ENCODE data around the gene CEACAM3.

CEACAM3 gene

GRCh38 chr19:41847351-41848105, 51.1 kb downstream of the CEACAM3 start:
- TF ChIP-seq, protein P1, sequence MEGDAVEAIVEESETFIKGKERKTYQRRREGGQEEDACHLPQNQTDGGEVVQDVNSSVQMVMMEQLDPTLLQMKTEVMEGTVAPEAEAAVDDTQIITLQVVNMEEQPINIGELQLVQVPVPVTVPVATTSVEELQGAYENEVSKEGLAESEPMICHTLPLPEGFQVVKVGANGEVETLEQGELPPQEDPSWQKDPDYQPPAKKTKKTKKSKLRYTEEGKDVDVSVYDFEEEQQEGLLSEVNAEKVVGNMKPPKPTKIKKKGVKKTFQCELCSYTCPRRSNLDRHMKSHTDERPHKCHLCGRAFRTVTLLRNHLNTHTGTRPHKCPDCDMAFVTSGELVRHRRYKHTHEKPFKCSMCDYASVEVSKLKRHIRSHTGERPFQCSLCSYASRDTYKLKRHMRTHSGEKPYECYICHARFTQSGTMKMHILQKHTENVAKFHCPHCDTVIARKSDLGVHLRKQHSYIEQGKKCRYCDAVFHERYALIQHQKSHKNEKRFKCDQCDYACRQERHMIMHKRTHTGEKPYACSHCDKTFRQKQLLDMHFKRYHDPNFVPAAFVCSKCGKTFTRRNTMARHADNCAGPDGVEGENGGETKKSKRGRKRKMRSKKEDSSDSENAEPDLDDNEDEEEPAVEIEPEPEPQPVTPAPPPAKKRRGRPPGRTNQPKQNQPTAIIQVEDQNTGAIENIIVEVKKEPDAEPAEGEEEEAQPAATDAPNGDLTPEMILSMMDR (IDR thresholded peaks at IDR 0.05; ENCODE audit: borderline replicate concordance, control extremely low read depth, extremely low read depth, insufficient read depth, missing control alignments), result no peak
- no peak for DNase-seq (ENCODE audit: low spot score)
- in situ Hi-C loops (cut with MboI; ENCODE audit: low sequenced_read_pairs, unreplicated experiment), result no loop called here

DNA sequence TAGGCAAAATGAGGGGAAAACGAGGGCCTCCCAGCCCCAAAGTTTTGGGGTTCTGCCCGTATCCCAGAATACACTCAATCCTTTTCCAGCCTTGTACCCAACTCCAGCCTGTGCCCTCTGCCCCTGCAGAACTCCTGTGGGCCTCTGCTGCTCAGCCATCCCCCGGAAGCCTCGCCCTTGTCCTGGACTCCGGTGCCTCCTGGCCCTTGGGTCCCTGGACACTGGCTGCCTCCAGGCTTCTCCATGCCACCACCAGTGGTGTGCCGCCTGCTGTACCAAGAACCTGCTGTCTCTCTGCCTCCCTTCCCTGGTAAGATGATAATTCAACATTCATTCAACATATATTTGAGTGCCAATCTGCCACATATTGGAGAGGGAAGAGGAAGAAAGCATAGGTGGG, 52.3 kb downstream of the CEACAM3 start:
- in situ Hi-C loops (cut with MboI; ENCODE audit: low sequenced_read_pairs, unreplicated experiment), result no loop called here
- DNase-seq (ENCODE audit: low spot score), result no peak
- TF ChIP-seq, protein P1 (IDR thresholded peaks at IDR 0.05; ENCODE audit: borderline replicate concordance, control extremely low read depth, extremely low read depth, insufficient read depth, missing control alignments), result no peak

DNA sequence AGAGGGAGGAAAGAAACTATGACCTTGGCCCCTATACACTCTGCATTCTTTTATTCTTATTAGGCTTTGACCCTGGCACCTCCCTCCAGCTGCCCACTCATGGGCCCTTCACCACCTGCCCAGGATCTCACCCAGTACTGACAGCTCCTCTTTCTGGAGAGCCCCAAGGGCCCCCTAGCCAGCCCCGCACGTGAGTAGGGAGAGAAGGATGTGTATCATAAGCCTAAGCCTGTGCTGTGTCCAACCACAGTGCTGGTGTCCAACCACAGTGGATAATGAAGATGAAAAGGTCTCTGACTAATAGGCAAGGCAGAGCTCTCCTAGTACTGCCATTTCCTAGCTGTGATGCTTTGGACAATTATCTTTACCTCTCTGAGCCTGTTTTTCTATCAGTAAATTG, 52.7 kb downstream of the CEACAM3 start:
- TF ChIP-seq, protein P1 (IDR thresholded peaks at IDR 0.05; ENCODE audit: borderline replicate concordance, control extremely low read depth, extremely low read depth, insufficient read depth, missing control alignments), result no peak
- DNase-seq (ENCODE audit: low spot score), result no peak
- in situ Hi-C loops (cut with MboI; ENCODE audit: low sequenced_read_pairs, unreplicated experiment), result no loop called here

DNA sequence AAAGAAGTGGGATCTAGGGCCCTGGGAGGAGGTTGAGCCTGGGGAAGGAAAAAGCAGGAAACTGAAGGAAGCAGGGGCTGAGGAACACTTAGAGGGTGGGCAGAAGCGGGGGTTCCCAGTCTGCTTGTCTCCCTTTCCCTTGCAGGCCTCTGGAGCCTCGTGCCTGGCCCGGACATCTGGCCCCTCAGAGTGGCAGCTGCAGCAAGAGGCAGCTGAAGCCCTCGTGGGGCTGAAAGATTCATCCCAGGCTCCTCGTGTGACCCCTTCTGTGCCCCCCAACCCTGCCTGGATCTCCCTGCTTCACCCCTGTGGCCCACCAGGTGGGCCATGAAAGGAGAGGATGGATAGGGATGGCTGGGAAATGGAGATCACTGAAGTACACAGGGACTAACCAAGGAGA, 54.0 kb downstream of the CEACAM3 start:
- in situ Hi-C loops (cut with MboI; ENCODE audit: low sequenced_read_pairs, unreplicated experiment), result no loop called here
- no peak for DNase-seq (ENCODE audit: low spot score)
- TF ChIP-seq, protein P1 (IDR thresholded peaks at IDR 0.05; ENCODE audit: borderline replicate concordance, control extremely low read depth, extremely low read depth, insufficient read depth, missing control alignments), result no peak

DNA sequence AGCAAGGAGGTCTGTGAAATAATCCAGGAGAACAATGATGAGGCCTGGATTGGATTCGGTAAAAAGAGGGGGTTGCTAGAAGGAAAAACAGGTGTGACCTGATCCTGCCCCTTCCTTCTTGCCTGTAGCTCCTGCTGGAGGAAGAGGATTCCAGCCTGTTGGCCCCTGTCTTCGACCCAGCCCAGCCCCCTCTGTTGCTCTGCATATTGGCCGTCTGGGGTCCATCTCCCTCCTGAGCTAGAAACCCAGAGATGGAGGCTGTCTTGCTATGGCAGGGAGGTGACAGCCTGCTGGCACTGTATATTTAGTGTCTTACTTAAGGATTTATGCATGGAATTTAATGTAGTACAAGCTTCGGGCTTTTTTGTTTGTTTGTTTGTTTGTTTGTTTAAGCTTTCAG, 55.1 kb downstream of the CEACAM3 start:
- no peak for DNase-seq (ENCODE audit: low spot score)
- TF ChIP-seq, protein P1 (IDR thresholded peaks at IDR 0.05; ENCODE audit: borderline replicate concordance, control extremely low read depth, extremely low read depth, insufficient read depth, missing control alignments), result no peak
- in situ Hi-C loops (cut with MboI; ENCODE audit: low sequenced_read_pairs, unreplicated experiment), result no loop called here

- no peak for DNase-seq (ENCODE audit: low spot score)
- in situ Hi-C loops (cut with MboI; ENCODE audit: low sequenced_read_pairs, unreplicated experiment), result no loop called here
- TF ChIP-seq, protein P1 (IDR thresholded peaks at IDR 0.05; ENCODE audit: borderline replicate concordance, control extremely low read depth, extremely low read depth, insufficient read depth, missing control alignments), result no peak
These were observed 57.0 kb downstream of the CEACAM3 start for GRCh38 chr19:41853344-41853743.

Data from GM13976 (cell line).